Glomerular endothelial cell (primary cell): Measurements from ENCODE around the gene DIP2C. TPM values are rescaled to one million over a fixed set of nuclear protein-coding genes. Genes with fewer than 3 reads are reported as not detected.

ENCODE experiments used
- DNase-seq: peaks from one replicate; pipeline ENCODE4 v3.0.0-alpha.2; 2011; ENCODE audit warnings: low read depth, low spot score; ENCODE audit errors: extremely low read depth
- total RNA-seq: library from RNA; depleted of rRNA; stranded (reverse); fragments of >200 nt; gene quantifications from 2 replicates; pipeline ENCODE4 v1.2.3, GENCODE V29; 2015

Gene DIP2C
- total RNA-seq, 1 donor from 2014 or later = 16.5 TPM

DNA sequence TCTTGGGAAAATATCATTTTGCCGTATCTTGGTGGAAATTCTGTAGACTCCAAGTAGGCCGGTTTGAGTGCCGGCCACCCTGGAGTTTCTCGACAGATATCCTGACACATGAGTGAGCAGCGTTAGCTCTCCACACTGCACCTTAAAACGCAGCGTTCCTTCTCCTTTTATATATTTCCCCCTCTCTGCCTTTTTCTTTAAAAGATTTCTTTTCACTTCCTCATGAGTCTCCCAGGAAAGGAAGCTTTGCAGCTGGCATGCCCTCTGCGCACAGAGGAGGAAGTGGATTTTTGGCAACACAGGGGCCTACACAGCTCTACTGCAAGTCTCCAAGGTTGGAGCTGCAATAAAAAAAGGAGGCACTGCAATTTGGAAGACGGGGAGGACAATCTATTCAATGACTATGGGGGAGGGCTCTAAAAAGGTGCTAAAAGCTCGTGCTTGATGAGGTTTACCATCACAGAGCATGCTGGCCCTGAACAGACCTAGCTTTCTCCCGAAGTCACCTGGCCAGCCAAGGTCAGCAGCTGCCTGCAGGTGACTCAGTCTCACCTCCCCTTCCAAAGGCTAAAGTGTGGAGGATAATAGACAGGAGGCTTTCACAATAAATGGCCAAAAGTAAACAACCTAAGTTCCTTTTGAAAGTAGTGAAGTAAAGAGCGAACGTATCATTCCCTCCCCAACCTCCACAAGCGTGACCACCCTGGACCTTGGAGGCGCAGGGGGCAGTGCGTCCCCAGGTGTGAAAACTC lies 301.4 kb downstream of the DIP2C start:
- no peak for DNase-seq

DNA sequence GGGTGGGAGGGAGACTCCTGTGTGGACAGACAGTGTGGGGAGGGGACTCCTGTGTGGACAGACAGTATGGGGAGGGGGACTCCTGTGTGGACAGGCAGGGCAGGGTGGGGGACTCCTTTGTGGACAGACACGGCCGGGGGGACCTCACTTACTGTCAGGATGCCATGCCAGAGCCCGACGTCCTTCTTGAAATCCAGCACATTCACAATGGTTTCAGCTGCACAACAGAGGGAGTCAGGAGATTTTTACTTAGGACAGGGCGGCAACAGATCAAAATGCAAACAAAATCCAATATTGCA lies 301.9 kb downstream of the DIP2C start:
- no peak for DNase-seq

DNA sequence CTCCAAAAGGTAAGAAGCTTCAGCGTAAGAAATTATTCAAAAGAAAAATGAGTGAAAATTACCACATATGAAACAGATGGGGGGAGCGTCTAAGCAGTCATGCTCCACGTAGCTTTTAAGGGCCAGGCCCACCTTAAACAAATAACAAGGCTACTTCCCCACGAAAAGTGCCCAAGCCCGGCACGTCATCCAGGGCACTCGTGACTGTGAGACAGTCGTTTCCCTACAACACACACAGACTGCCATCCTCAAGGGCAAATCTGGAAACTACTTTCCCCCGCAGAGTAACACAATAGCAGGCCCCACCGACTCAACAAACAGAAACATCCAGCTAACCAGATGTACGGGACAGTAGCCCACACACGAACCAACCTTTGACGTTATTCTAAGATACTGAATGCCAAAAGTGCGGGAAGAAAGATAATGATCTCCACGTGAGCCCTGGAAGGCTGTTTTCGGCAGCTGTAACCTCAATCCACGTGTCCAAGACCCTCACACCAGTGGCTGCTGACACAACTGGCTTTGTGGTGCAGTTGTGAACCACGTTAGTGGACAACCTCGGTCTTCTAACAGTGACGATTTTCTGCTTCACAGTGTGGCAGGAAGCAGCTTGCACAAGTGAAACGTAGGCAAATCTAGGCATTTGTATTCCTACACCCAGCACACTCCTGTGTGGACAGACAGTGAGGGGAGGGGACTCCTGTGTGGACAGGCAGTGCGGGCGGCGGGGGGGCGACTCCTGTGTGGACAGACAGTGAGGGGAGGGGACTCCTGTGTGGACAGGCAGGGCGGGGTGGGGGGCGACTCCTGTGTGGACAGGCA lies 302.5 kb downstream of the DIP2C start:
- no peak for DNase-seq

DNA sequence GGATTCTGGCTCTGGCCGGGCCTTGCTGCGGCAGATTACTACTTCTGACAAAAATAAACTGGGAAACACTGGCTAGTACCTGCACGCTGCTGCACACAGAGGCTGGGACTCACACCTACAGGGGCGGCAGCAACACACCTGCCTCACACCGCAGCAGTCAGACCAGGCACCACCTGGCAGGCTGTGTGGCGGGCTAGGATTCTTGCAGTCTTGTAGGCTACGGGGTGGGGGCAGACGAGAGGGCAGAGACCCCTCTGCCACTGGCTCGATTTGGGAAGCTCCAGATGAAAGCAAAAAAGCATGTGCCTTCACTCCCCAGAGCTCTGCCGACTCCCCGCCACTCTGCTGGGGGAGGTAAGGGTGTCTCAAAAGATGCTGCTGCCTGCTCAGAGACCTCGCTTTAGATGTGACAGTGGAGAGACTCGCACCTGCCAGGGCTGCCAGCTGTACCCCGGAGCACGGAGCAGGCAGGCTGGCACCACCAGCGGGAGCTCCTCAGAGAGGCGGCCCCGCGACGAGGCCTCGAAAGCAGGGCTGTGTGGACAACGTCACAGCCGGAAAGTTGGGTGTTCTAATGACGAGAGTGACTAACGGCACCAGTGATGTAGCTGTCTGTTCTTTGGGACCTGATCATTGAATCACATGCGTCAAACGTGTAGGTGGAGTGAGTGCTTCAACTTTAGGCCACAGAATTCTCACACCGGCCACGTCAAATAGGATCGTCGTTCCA lies 303.7 kb downstream of the DIP2C start:
- DNase-seq = no peak

DNA sequence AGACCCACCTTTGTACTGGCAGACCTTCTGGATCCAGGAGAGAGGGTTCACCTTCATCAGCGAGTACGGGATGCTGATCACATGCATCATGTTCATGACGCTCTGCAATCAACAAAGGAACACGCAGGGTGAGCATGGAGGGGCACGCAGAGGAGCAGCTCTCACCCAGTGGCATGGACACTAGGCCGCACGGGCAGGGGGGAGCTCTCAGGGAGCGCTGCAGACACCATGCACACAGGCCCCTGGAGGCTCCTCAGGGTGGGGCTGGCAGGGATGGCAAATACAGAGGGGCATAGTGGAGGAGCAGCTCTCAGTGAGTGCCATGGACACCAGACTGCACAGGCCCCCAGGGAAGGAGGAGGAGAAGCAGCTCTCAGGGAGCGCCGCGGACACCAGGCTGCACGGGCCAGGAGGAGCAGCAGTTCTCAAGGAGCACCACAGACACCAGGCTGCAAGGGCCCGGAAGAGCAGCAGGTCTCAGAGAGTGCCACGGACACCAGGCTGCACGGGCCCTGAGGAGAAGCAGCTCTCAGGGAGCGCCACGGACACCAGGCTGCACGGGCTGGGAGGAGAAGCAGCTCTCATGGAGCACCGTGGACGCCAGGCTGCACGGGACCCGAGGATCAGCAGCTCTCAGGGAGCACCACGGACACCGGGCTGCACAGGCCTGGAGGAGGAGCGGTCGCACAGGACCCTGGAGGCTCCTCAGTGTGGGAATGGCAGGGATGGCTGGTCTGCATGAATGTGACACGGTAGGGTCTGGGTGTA lies 304.7 kb downstream of the DIP2C start:
- DNase-seq = no peak

DNA sequence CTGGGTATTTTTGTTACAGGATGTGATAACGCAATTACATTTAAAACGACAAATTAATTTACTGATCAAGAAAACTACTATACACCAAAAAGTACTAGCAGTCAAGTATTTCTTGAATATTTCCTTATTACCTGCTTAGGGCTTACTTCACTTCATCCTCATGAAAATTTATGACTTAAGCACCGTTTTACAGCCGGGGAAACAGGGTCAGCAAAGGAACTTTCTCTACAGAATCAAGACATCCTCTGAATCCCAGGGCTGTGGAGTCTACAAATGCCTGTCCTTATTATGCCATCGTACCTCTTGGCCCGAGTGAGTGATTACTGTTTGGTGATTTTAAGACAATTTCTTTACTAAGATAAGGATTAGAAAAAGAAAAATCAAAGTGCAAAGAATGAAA lies 305.9 kb downstream of the DIP2C start:
- no peak for DNase-seq

DNA sequence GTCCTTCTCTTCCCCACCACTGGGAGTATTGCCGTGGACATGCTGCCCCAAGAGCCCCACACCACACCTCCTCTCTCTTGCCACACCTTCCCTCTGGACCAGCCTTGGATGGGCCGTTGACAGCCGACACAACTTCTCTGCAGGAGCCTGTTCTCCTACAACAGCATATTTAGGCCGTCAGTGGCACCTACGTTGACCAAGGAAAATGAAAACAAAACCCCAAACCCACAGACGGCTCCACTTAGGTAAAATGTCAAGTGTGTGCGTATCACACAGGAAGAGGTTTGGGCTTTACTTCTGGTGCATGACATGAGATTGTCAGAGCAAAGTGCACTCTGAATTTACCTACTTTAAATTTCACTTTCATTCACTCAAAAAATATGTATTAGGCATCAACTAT lies 307.7 kb downstream of the DIP2C start:
- DNase-seq = no peak

DNA sequence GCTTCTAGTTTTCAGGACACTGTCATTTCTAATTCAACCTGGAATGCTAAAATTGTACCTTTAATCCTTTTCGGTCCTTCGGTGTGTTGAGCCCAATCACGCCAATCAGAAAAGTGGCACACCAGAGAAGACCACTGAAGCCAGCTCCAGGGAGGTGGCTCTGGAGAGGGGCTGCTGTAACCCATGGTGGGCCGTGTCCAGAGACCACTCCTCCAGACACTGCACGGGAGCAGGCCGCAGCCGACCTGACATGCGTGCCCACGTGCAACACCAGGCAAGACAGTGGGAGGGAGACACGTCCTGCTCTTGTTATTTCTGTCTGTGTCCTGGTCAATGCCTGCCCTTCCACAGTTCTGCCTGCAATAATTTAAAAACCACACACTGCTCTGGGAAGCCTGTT lies 308.1 kb downstream of the DIP2C start:
- DNase-seq = no peak

DNA sequence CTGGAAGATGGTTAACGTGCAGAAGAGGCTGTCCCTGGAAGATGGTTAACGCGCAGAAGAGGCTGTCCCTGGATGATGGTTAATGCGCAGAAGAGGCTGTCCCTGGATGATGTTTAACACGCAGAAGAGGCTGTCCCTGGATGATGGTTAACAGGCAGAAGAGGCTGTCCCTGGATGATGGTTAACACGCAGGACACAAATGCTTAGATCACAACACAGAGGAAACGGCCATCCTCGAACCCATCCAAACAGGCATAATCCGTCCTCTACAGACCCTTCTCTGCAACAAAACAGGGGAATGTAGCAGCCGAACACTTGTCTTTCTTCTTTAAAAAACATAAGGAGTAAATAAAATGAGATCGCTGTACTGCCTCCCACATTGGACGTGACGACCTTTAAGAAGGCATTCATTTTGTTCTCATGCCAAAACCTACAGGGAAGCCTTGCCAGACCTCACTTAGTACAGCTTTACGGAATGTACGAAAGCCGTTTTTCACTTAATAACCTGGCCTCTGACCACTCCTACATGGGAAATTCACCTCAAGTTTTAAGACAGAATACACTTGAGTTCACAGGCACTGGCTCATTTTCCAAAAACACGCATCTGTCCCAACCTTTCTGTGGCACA lies 309.0 kb downstream of the DIP2C start:
- no peak for DNase-seq

DNA sequence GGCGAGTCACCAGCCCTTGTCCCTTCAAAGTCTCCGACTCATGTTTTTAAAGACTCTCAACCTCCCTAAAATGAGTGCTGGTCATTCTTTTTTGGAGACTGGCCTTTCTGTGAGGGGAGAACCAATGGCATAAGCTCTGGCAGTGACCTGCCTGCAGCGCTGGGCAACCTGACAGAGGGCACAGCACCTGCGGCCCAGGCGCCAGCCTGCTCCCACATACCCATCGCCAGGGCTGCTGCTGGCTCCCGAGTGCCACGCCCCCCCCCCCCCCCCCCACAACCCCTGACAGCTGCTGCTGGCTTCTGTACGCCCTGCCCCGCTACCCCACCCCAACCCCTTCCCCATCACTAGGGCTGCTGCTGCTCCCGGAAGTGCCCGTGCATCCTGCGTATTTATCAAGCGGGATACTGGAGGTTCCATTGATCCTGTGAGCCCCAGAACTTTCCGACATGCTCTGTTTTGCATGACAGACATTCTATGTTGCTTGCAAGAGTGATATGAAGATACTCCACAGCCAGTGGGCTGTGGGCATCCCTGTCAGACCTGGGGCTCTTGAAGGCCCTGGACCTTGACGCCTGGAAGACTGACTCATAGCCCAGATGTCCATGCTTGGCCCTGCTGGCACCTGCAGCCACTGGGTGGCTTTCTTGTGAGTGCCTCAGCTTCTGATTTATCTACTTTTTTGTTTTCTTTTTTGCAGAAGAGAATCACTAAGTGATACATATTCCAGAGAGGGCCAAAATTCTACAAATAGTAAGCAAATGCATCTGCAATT lies 310.4 kb downstream of the DIP2C start:
- DNase-seq = no peak

DNA sequence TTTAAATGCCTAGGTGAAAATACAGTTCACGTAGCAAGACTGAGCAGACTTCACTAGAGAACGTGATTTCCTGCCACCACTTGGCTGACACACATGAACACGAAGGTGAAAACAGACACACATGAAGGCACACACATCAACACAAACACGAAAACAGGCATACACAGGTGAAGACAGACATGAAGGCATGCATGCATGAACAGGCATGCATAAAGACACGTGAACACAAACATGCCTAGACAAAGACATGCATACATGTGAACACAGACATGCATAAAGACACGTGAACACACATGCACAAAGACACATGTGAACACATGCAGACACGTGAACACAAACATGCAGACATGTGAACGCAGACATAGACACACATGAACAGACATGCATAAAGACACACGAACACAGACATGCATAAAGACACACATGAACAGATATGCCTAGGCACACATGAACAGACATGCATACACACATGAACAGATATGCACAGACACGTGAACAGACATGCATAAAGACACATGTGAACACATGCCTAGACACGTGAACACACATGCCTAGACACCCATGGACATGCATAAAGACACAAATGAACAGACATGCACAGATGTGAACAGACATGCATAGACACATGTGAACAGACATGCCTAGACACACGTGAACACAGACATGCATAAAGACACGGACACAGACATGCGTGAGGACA lies 311.1 kb downstream of the DIP2C start:
- no peak for DNase-seq

DNA sequence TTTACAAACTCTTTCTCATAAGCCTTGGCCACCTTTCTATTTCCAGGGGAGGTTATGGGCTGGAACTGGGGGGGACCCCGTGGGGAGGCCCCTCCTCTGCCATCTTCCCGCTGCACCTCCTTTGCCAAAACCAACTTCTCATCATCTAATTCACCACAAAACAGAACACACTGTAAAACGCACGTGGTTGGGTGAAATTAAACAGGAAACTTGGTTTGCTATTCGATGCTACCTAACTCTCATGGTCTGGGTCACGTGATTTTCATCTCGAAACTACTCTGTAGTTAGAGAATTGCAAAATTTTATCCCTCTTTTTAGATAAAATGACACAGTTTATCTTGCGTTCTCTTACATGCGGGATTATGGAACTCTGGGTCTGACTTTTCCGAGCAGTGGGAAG lies 312.2 kb downstream of the DIP2C start:
- DNase-seq = no peak

DNA sequence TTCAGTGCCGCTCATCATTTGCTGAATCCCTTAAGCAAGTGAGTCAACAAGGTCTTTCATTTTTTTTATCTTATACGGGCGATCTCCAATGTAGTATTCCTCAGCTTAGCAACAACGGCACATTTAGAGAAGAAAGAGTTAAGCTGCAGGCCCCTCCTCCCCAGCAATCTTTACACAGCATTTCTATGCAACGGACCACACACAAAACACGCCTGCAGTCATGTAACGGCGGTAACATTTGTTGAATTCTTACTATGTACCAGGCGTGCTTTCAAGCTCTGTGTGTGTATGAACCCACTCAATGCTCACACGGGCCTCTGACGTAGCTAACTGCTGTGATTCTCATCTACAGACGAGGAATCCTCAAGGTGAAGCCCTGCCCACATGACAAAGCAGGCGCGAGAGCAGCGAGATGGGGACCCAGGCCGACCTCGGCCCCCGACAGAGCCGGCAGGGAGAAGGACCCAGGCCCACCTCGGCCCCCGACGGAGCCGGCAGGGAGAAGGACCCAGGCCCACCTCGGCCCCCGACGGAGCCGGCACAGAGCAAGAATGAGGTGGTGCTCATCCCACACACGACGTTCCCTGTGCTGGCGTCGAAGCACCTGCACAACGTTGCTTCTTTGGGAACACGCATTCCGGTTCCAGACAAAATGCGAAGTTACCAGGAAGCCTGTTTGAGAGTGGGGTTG lies 313.5 kb downstream of the DIP2C start:
- no peak for DNase-seq

DNA sequence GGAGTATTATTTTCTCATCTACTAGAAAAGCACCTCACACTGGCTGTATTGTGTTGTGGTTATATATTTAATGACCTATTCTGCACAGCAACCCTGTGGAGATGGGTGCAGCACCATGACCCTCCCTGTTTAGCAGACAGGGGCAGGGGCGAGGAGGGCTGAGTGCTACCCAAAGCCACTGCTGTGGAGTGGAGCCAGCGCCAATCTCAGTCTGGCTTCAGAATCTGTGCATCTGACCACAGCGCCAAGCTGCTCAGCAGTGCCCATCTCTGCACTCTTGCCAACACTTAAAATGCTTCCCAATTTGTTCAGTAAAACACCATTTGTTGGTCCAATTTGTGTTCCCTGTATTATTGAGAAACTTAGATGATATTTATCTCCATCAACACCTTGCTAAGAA lies 315.1 kb downstream of the DIP2C start:
- no peak for DNase-seq

DNA sequence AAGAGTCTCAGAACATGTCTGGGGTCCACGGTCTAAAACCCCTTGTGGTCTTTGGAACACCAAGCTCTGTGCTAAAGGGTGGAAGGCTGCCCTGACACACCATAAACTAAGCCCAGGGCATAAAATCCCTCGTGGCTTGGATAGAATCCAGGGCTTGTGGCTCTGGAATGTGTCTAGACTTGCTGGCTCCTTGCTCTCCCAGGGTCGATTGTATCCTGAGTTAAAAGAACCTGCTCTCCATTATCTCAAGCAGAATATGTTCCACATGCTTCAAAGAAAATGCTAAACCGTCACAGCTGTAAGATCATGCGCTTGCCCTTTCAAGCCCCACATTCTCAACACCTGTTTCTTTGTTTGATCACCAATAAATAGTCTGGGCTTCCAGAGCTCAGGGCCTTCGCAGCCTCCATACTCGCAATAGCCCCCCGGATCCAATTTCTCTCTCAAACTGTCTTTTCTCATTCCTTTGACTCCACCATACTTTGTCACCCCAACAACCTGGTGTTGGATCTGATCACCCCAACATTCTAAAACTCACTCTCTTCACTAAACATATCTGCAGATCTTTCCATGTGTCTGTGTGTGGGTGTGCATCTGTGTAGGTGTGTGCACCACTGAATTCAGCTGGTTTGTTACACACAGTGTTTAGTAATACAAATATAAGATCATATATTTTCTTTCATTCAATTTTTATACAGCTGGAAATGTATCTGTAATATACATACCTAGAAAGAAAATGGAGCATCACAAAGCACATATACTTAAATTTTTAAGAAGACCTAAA lies 315.8 kb downstream of the DIP2C start:
- DNase-seq = no peak

DNA sequence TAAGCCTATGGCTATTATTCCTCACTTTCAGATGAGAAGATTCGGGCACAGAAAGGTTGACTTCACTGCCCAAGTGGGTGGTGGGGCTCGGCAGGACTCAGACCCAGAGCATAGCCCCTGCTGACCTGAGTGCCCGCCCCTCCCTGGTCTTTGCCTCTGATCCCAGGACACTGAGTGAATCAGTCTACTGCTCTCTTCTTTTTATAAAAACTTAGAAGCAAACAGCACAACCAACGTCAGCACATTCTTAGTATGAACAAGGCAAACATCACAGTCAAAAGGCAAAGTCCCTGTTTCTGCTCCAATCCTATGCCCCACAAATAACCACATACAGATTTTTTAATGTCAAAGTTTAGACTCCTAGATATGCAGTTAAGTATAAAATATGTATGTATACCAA lies 316.5 kb downstream of the DIP2C start:
- DNase-seq = no peak

DNA sequence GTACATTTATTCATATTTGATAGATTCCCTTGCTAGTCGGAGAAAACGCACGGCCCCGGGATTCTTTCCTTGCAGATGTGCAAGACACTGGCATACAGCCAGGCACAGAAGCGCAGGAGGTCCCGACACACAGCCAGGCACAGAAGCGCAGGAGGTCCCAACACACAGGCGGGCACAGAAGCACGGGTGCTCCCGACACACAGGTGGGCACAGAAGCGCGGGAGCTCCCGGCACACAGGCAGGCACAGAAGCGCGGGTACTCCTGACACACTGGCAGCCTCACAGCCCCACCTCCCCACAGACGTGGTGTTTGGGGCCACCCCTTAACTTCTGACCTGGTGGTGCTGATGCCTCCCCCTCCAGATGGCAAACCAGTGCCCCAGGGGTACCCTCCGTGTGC lies 316.9 kb downstream of the DIP2C start:
- DNase-seq = no peak

DNA sequence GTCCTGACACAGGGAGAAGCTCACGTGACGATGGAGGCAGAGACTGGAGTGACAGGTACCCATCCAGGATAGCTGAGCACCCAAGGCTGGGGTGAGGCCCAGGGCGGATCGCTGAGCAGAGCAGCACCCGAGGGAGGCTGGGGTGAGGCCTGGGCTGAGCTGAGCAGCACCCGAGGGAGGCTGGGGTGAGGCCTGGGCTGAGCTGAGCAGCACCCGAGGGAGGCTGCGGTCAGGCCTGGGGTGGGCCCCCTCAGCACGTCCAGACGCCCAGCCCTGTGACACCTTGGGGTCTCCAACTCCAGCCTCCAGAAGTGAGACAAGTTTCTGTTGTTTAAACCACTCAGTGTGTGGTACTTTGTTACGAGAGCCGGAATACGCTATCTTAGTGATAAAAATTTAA lies 318.0 kb downstream of the DIP2C start:
- no peak for DNase-seq
